ENCODE measurements around the gene TMEM116. TPM values are rescaled to one million over a fixed set of nuclear protein-coding genes. Genes with fewer than 3 reads are reported as not detected.
A peak's percentile ranks its signal among the peaks of the same experiment; 100 is the strongest.
"Not testable (repeated sequence)": the region's sequence is repeated elsewhere in the genome, so short reads cannot be mapped to it uniquely, and the experiment has no call there.

The TMEM116 gene
- total RNA-seq, 2 experiments from 2014 or later = 12.7 to 12.8 TPM

DNA sequence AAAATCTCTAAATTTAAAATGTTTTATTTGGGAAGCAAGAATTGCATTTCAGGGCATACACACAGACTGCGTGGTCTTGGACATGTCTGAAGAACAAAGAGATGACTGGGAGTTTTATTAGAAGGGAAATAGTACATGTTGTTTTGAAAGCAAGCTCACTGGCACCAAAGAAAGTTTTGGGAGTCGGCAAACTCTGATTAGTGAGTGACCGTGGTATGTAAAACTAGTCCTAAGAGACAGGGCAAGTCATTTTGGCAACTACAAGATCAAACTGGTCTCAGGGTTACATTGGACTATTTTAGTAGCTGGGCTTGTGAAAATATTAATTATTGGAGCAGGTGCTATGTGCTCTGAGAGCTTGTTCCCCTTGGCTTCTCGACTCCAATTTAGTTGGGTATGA lies 14.9 kb downstream of the TMEM116 start:
- intact Hi-C loops (cut with DNase I, micrococcal nuclease) = no loop called here
- TF ChIP-seq, protein P1, sequence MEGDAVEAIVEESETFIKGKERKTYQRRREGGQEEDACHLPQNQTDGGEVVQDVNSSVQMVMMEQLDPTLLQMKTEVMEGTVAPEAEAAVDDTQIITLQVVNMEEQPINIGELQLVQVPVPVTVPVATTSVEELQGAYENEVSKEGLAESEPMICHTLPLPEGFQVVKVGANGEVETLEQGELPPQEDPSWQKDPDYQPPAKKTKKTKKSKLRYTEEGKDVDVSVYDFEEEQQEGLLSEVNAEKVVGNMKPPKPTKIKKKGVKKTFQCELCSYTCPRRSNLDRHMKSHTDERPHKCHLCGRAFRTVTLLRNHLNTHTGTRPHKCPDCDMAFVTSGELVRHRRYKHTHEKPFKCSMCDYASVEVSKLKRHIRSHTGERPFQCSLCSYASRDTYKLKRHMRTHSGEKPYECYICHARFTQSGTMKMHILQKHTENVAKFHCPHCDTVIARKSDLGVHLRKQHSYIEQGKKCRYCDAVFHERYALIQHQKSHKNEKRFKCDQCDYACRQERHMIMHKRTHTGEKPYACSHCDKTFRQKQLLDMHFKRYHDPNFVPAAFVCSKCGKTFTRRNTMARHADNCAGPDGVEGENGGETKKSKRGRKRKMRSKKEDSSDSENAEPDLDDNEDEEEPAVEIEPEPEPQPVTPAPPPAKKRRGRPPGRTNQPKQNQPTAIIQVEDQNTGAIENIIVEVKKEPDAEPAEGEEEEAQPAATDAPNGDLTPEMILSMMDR (IDR thresholded peaks at IDR 0.05) = no peak
- DNase-seq = no peak
- Mint-ChIP-seq H3K36me3 (ENCODE audit: low read depth) (peaks cover 13% of the 10 kb centered on the region), H3K27me3 (no peaks in the 10 kb centered on the region), H3K4me1 (ENCODE audit: low read depth) (peaks cover 90% of the 10 kb centered on the region), H3K9me3 (no peaks in the 10 kb centered on the region), H3K27ac (peak overlapping the region; percentile 65), H3K4me3 (peak overlapping the region; percentile 17)
- H3K9me3 ChIP-seq (ENCODE audit: control insufficient read depth in 1 of 2, insufficient read depth in 1 of 2, low read length in 2 of 2) = no peaks in the 10 kb centered on the region
- ChIA-PET CTCF (interaction anchor here (0.9 to 4.7 kb wide), 2 partner anchors 15 to 53 kb away, joined by 3 to 21 read pairs; partner anchors contain the start of genes ERP29 and TMEM116), POLR2A (interaction anchor here (0.9 to 14.5 kb wide), 2 partner anchors 16 to 29 kb away, joined by 3 to 351 read pairs; partner anchors contain the start of genes ERP29 and TMEM116)
- H3K4me1 ChIP-seq (ENCODE audit: insufficient read depth, low read length) = peaks cover 59% of the 10 kb centered on the region
- H3K27me3 ChIP-seq (ENCODE audit: control insufficient read depth in 1 of 2, insufficient read depth in 2 of 2, low read length in 2 of 2) = no peaks in the 10 kb centered on the region
- no peaks in the 10 kb centered on the region for H3K36me3 ChIP-seq (ENCODE audit: insufficient read depth, low read length)
- H3K4me3 ChIP-seq (ENCODE audit: low read length) = no peak overlapping the region
- H3K27ac ChIP-seq (ENCODE audit: low read depth in 1 of 2, low read length in 2 of 2) = peak overlapping the region in 1 of 2 donors; percentile 38
- ATAC-seq (ENCODE audit: poor library complexity) = no peak

DNA sequence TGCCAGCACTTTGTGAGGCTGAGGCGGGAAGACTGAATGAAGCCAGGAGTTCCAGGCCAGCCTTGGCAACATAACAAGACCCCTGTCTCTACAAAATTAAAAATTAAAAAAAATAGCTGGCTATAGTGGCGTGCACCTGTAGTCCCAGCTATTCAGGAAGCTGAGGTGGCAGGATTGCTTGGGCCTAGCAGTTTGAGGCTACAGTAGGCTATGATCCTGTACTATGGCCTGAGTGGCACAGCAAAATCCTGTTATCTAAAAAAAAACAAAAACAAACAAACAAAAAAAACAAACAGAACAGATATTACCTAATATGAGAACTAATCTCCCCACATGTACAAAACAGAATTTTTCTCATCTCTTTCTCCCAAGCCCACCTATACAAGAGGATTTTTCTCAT lies 15.7 kb downstream of the TMEM116 start:
- Mint-ChIP-seq H3K36me3 (ENCODE audit: low read depth) (peaks cover 13% of the 10 kb centered on the region), H3K9me3 (no peaks in the 10 kb centered on the region), H3K4me3 (peak overlapping the region; percentile 50), H3K4me1 (ENCODE audit: low read depth) (peaks cover 90% of the 10 kb centered on the region), H3K27me3 (no peaks in the 10 kb centered on the region), H3K27ac (peak overlapping the region; percentile 65)
- Histone ChIP-seq H3K27ac (ENCODE audit: low read depth in 1 of 2, low read length in 2 of 2) (peak overlapping the region in 1 of 2 donors; percentile 38), H3K36me3 (ENCODE audit: insufficient read depth, low read length) (no peaks in the 10 kb centered on the region), H3K9me3 (ENCODE audit: control insufficient read depth in 1 of 2, insufficient read depth in 1 of 2, low read length in 2 of 2) (no peaks in the 10 kb centered on the region), H3K27me3 (ENCODE audit: control insufficient read depth in 1 of 2, insufficient read depth in 2 of 2, low read length in 2 of 2) (no peaks in the 10 kb centered on the region), H3K4me1 (ENCODE audit: insufficient read depth, low read length) (peaks cover 66% of the 10 kb centered on the region), H3K4me3 (ENCODE audit: low read length) (no peak overlapping the region)
- TF ChIP-seq, protein P1 (IDR thresholded peaks at IDR 0.05) = no peak
- POLR2A ChIA-PET = interaction anchor here (0.9 to 14.5 kb wide), 4 partner anchors 10 to 112 kb away, joined by 3 to 351 read pairs (median 3); partner anchors contain the start of genes ERP29 and TMEM116
- ATAC-seq (ENCODE audit: poor library complexity) (no peak), DNase-seq (peak in 1 of 14 experiments; percentile 38)
- intact Hi-C loops (cut with DNase I, micrococcal nuclease) = loop anchor here in 1 of 2 experiments (2.0 kb wide), 1 partner anchor 14 kb away; no protein-coding TSS in a partner anchor
- CTCF ChIA-PET = interaction anchor here (0.9 to 4.7 kb wide), 2 partner anchors 16 to 52 kb away, joined by 3 to 21 read pairs; partner anchors contain the start of genes ERP29 and TMEM116

DNA sequence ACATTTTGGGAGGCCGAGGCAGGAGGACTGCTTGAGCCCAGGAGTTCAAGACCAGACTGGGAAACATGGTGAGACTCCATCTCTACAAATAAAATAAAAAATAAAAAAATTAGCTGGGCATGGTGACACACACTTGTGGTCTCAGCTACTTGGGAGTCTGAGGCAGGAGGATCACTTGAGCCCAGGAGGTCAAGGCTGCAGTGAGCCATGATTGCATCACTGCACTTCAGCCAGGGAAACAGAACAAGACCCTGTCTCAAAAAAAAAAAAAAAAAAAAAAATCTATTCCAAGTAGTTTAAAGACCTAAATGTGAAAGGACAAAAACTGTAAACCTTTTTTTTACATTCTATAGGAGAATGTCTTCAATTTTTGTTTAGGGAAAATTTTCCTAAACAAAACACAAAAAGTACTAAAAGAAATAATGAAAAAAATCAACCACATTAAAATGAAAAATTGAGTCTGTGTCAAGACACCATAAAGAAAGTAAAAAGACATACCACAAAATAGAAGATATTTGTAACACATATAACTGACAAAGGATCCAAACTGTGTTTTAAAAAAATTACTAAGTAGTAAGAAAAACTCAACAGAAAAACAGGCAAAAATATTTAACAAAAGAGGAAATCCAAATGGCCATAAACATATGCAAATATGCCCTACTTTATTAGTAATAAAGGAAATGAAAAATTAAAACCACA lies 17.0 kb downstream of the TMEM116 start:
- H3K4me3 ChIP-seq (ENCODE audit: low read length) = no peak overlapping the region
- no peaks in the 10 kb centered on the region for H3K36me3 ChIP-seq (ENCODE audit: insufficient read depth, low read length)
- Mint-ChIP-seq H3K36me3 (ENCODE audit: low read depth) (peaks cover 16% of the 10 kb centered on the region), H3K4me3 (no peak overlapping the region), H3K27me3 (no peaks in the 10 kb centered on the region), H3K4me1 (ENCODE audit: low read depth) (peaks cover 87% of the 10 kb centered on the region), H3K27ac (peak overlapping the region; percentile 65), H3K9me3 (no peaks in the 10 kb centered on the region)
- no peak for ATAC-seq (ENCODE audit: poor library complexity)
- no peak overlapping the region for H3K27ac ChIP-seq (ENCODE audit: low read depth in 1 of 2, low read length in 2 of 2)
- no peaks in the 10 kb centered on the region for H3K27me3 ChIP-seq (ENCODE audit: control insufficient read depth in 1 of 2, insufficient read depth in 2 of 2, low read length in 2 of 2)
- H3K4me1 ChIP-seq (ENCODE audit: insufficient read depth, low read length) = peaks cover 70% of the 10 kb centered on the region
- intact Hi-C loops (cut with DNase I, micrococcal nuclease) = loop anchor here in 1 of 2 experiments (2.0 kb wide), 1 partner anchor 15 kb away; no protein-coding TSS in a partner anchor
- DNase-seq = no peak
- TF ChIP-seq, protein P1 (IDR thresholded peaks at IDR 0.05) = no peak
- H3K9me3 ChIP-seq (ENCODE audit: control insufficient read depth in 1 of 2, insufficient read depth in 1 of 2, low read length in 2 of 2) = no peaks in the 10 kb centered on the region
- CTCF ChIA-PET = interaction anchor here (4.7 kb wide), 1 partner anchor 17 kb away, joined by 21 read pairs; the partner anchor contains the start of genes ERP29 and TMEM116
- POLR2A ChIA-PET = interaction anchor here (0.6 to 14.5 kb wide), 4 partner anchors 14 to 62 kb away, joined by 3 to 351 read pairs (median 10); partner anchors contain the start of genes ERP29 and TMEM116

DNA sequence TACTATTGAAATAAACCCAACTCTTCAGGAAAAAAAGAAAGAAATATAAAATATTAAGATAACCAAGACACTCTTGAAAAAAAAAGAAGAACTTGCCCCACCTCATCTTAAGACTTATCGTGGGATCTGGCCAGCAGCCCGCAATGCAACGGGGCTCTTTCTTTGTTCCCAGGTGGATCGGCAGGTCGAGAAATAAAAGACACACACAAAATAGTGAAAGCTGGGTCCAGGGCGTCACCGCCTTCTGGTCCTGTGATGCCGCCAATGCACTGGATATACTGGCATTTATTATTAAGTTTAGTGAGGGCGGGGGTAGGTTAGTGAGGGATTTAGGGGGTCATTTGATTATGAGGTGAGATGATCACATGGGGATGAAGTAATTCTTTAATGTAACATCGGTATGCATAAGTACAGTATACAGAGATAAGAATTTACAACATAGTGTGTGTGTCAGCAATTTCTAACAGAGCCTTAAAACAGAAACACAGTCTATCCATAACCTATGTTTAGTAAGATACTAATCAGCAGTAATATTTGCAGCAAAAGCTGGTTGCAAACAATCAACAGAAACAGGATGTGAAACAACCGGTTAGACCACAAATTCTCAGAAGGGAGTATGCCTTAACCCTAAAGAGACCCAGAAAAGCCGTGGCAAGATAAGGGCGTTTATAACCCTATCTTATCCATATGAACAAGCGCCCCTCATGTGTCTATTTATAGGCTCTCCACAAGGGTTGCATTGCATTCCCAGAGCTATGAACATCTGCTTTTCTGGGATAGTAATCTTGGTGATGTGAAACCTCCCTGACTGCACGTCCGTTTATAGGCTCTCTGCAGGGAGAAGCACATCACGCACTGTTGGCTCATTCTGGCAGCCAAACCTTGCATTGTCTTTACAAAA lies 18.5 kb downstream of the TMEM116 start:
- H3K4me1 ChIP-seq (ENCODE audit: insufficient read depth, low read length) = peaks cover 64% of the 10 kb centered on the region

More for the DNA sequence above, 18.5 kb downstream of the TMEM116 start:
- H3K27me3 ChIP-seq (ENCODE audit: control insufficient read depth in 1 of 2, insufficient read depth in 2 of 2, low read length in 2 of 2); ATAC-seq (ENCODE audit: poor library complexity); H3K9me3 Mint-ChIP-seq; H3K27me3 Mint-ChIP-seq; H3K9me3 ChIP-seq (ENCODE audit: control insufficient read depth in 1 of 2, insufficient read depth in 1 of 2, low read length in 2 of 2); H3K36me3 ChIP-seq (ENCODE audit: insufficient read depth, low read length): not testable (repeated sequence)
- CTCF ChIA-PET = interaction anchor here (1.0 to 4.7 kb wide), 5 partner anchors 9 to 43 kb away, joined by 3 to 28 read pairs (median 6); partner anchors contain the start of genes ERP29 and TMEM116
- POLR2A ChIA-PET = interaction anchor here (0.7 to 14.5 kb wide), 17 partner anchors 8 to 153 kb away, joined by 3 to 351 read pairs (median 5); partner anchors contain the start of genes ERP29, MAPKAPK5, NAA25 and TMEM116
- Mint-ChIP-seq H3K27ac (peak overlapping the region; percentile 86), H3K4me1 (ENCODE audit: low read depth) (peaks cover 81% of the 10 kb centered on the region), H3K36me3 (ENCODE audit: low read depth) (peaks cover 19% of the 10 kb centered on the region), H3K4me3 (peak overlapping the region; percentile 81)
- peak in 3 of 14 experiments; percentile 62 to 81 (median 63) for DNase-seq
- intact Hi-C loops (cut with DNase I, micrococcal nuclease) = loop anchor here (1.0 to 5.0 kb wide), 3 partner anchors 19 to 397 kb away; partner anchors contain the start of genes ATXN2 (in 1 of the 2), ERP29 (in 1 of the 2) and TMEM116 (in 1 of the 2)
- H3K27ac ChIP-seq (ENCODE audit: low read depth in 1 of 2, low read length in 2 of 2) = peak overlapping the region; percentile 31 to 44
- H3K4me3 ChIP-seq (ENCODE audit: low read length) = peak overlapping the region; percentile 57
